Activated CD8-positive, alpha-beta T cell treated with anti-CD3 and anti-CD28 coated beads for 36 hours (primary cell): ENCODE results near the gene PTGES2. TPM values are rescaled to one million over a fixed set of nuclear protein-coding genes. Genes with fewer than 3 reads are reported as not detected.
A peak's percentile ranks its signal among the peaks of the same experiment; 100 is the strongest.
"Not testable (repeated sequence)": the region's sequence is repeated elsewhere in the genome, so short reads cannot be mapped to it uniquely, and the experiment has no call there.

Source experiments
- ATAC-seq: fragments of 200-7000 bp; cut with Tn5 transposase; one replicate; pipeline ENCODE4 v1.10.0; 2021; ENCODE audit warnings: mild to moderate bottlenecking, moderate library complexity
- CTCF ChIA-PET: fragments of 350-600 bp; sonication (Branson Sonifier 250); formaldehyde crosslinking; loops from one replicate; lab custom pipeline; 2021; ENCODE audit warnings: antibody characterized with exemption; lab: Charles Lee
- POLR2A ChIA-PET: fragments of 350-600 bp; sonication (Branson Sonifier 250); formaldehyde crosslinking; loops from one replicate; lab custom pipeline; 2021; ENCODE audit warnings: antibody characterized with exemption; lab: Charles Lee
- DNase-seq: peaks from one replicate; pipeline ENCODE4 v3.0.0-alpha.2; 2020
- H3K27ac Mint-ChIP-seq: one replicate; pipeline ENCODE4 v1.8.0; 2021; ENCODE audit warnings: mild to moderate bottlenecking, mixed read lengths
- H3K27me3 Mint-ChIP-seq: one replicate; pipeline ENCODE4 v1.8.0; 2021; ENCODE audit warnings: mixed read lengths
- H3K36me3 Mint-ChIP-seq: one replicate; pipeline ENCODE4 v1.8.0; 2021; ENCODE audit warnings: low read depth, mixed read lengths
- H3K4me1 Mint-ChIP-seq: one replicate; pipeline ENCODE4 v1.8.0; 2021; ENCODE audit warnings: low read depth, mixed read lengths
- H3K4me3 Mint-ChIP-seq: one replicate; pipeline ENCODE4 v1.8.0; 2021; ENCODE audit warnings: mild to moderate bottlenecking, moderate library complexity, mixed read lengths
- H3K9me3 Mint-ChIP-seq: one replicate; pipeline ENCODE4 v1.8.0; 2021; ENCODE audit warnings: mixed read lengths
- intact Hi-C: fragments of 100-400 bp; cut with micrococcal nuclease; formaldehyde crosslinking; loops from one replicate; pipeline ENCODE4 v1.10.0; 2022
- total RNA-seq, 2 experiments: library from RNA; stranded (reverse); gene quantifications; one replicate each; pipeline ENCODE4 v1.2.3, GENCODE V29; 2021
- TF ChIP-seq, protein P1 (sequence below): fragments of 200-600 bp; IDR thresholded peaks from one replicate; pipeline ENCODE4 v1.8.0; 2022; ENCODE audit warnings: antibody characterized with exemption, mild to moderate bottlenecking

The PTGES2 gene
- total RNA-seq, 2 experiments from 2014 or later, result 40.8 to 49.5 TPM

DNA sequence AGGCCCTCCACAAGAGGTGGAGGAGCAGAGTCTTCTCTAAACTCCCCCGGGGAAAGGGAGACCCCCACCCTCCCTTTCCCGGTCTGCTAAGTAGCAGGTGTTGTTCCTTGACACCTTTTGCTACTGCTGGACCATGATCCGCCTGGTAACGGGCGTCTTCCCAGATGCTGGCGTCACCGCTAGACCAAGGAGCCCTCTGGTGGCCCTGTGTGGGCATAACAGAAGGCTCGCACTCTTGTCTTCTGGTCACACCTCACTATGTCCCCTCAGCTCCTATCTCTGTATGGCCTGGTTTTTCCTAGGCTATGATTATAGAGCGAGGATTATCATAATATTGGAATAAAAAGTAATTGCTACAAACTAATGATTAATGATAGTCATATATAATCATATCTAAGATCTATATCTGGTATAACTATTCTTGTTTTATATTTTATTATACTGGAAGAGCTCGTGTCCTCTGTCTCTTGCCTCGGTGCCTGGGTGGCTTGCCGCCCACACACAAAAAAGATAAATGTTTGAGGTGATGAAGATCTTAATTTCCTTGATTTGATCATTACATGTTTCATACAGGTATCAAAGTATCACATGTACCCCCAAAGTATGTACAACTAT is 2.6 kb upstream of the PTGES2 start:
- H3K36me3 Mint-ChIP-seq, ATAC-seq, H3K9me3 Mint-ChIP-seq, H3K4me3 Mint-ChIP-seq, H3K27me3 Mint-ChIP-seq, H3K27ac Mint-ChIP-seq, intact Hi-C loops, POLR2A ChIA-PET: not testable (repeated sequence)
- TF ChIP-seq, protein P1, sequence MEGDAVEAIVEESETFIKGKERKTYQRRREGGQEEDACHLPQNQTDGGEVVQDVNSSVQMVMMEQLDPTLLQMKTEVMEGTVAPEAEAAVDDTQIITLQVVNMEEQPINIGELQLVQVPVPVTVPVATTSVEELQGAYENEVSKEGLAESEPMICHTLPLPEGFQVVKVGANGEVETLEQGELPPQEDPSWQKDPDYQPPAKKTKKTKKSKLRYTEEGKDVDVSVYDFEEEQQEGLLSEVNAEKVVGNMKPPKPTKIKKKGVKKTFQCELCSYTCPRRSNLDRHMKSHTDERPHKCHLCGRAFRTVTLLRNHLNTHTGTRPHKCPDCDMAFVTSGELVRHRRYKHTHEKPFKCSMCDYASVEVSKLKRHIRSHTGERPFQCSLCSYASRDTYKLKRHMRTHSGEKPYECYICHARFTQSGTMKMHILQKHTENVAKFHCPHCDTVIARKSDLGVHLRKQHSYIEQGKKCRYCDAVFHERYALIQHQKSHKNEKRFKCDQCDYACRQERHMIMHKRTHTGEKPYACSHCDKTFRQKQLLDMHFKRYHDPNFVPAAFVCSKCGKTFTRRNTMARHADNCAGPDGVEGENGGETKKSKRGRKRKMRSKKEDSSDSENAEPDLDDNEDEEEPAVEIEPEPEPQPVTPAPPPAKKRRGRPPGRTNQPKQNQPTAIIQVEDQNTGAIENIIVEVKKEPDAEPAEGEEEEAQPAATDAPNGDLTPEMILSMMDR, result peak; percentile 62
- CTCF ChIA-PET, result interaction anchor here (0.6 to 5.2 kb wide), 2 partner anchors 12 to 80 kb away, joined by 3 to 40 read pairs; no protein-coding TSS in a partner anchor
- H3K4me1 Mint-ChIP-seq, result peaks cover 24% of the 10 kb centered on the region
- peak; percentile 75 for DNase-seq

- Mint-ChIP-seq H3K9me3 (no peaks in the 10 kb centered on the region), H3K27ac (peak overlapping the region; percentile 94), H3K4me1 (peaks cover 29% of the 10 kb centered on the region), H3K36me3 (peaks cover 3% of the 10 kb centered on the region), H3K27me3 (no peaks in the 10 kb centered on the region), H3K4me3 (peak overlapping the region; percentile 92)
- no peak for ATAC-seq
- ChIA-PET POLR2A (interaction anchor here (0.6 to 1.5 kb wide), 5 partner anchors 8 to 139 kb away, joined by 3 to 4 read pairs (median 3); no protein-coding TSS in a partner anchor), CTCF (interaction anchor here (1.0 to 5.2 kb wide), 10 partner anchors 9 to 212 kb away, joined by 3 to 40 read pairs (median 4); no protein-coding TSS in a partner anchor)
- no peak for DNase-seq
- TF ChIP-seq, protein P1, result no peak
- intact Hi-C loops, result no loop called here
Measured at GRCh38 chr9:128128836-128129590, 1.5 kb upstream of the PTGES2 start.

- peak overlapping the region; percentile 94 for H3K27ac Mint-ChIP-seq
- peak; percentile 89 for DNase-seq
- peaks cover 29% of the 10 kb centered on the region for H3K4me1 Mint-ChIP-seq
- peaks cover 7% of the 10 kb centered on the region for H3K36me3 Mint-ChIP-seq
- H3K4me3 Mint-ChIP-seq, result peak overlapping the region; percentile 92
- ChIA-PET CTCF (interaction anchor here (1.0 to 5.2 kb wide), 9 partner anchors 8 to 213 kb away, joined by 3 to 40 read pairs (median 5); no protein-coding TSS in a partner anchor), POLR2A (interaction anchor here (0.6 to 1.5 kb wide), 4 partner anchors 9 to 101 kb away, joined by 3 to 4 read pairs (median 3); no protein-coding TSS in a partner anchor)
- H3K9me3 Mint-ChIP-seq, result no peaks in the 10 kb centered on the region
- peak; percentile 85 for ATAC-seq
- intact Hi-C loops, result no loop called here
- H3K27me3 Mint-ChIP-seq, result no peaks in the 10 kb centered on the region
- TF ChIP-seq, protein P1, result no peak
Measured at GRCh38 chr9:128127990-128128835, 684 bp upstream of the PTGES2 start.

- H3K27ac Mint-ChIP-seq, result peak overlapping the region; percentile 80
- TF ChIP-seq, protein P1, result no peak
- H3K4me3 Mint-ChIP-seq, result peak overlapping the region; percentile 92
- DNase-seq, result no peak
- H3K36me3 Mint-ChIP-seq, result peaks cover 9% of the 10 kb centered on the region
- H3K9me3 Mint-ChIP-seq, result no peaks in the 10 kb centered on the region
- ChIA-PET POLR2A (interaction anchor here (1.0 to 1.4 kb wide), 3 partner anchors 20 to 58 kb away, joined by 3 to 4 read pairs (median 3); partner anchors contain the start of genes BBLN and NAIF1), CTCF (interaction anchor here (1.0 to 5.2 kb wide), 2 partner anchors 8 to 28 kb away, joined by 3 to 40 read pairs; no protein-coding TSS in a partner anchor)
- peaks cover 29% of the 10 kb centered on the region for H3K4me1 Mint-ChIP-seq
- H3K27me3 Mint-ChIP-seq, result no peaks in the 10 kb centered on the region
- intact Hi-C loops, result no loop called here
- ATAC-seq, result no peak
Measured at GRCh38 chr9:128125580-128126354, 1.8 kb downstream of the PTGES2 start.
